Hepatocyte (in vitro differentiated cells): ENCODE data around the gene BCOR.

ENCODE experiments used
- EZH2 ChIP-seq: fragments of 200-600 bp; sonication (generic); IDR thresholded peaks from 2 replicates; pipeline ENCODE4 v1.6.1; 2016; ENCODE audit warnings: antibody characterized with exemption, mild to moderate bottlenecking, borderline replicate concordance
- EZH2phosphoT487 ChIP-seq: fragments of 200-600 bp; sonication (generic); IDR thresholded peaks from one replicate; pipeline ENCODE4 v1.6.1; 2018; ENCODE audit warnings: antibody characterized with exemption, mild to moderate bottlenecking, low read depth, moderate library complexity; ENCODE audit not compliant: unreplicated experiment, severe bottlenecking
- TF ChIP-seq, protein P1 (sequence below): fragments of 200-600 bp; sonication (generic); IDR thresholded peaks from 2 replicates; pipeline ENCODE4 v1.5.1; 2016; ENCODE audit warnings: antibody characterized with exemption, mild to moderate bottlenecking; ENCODE audit not compliant: poor library complexity

DNA sequence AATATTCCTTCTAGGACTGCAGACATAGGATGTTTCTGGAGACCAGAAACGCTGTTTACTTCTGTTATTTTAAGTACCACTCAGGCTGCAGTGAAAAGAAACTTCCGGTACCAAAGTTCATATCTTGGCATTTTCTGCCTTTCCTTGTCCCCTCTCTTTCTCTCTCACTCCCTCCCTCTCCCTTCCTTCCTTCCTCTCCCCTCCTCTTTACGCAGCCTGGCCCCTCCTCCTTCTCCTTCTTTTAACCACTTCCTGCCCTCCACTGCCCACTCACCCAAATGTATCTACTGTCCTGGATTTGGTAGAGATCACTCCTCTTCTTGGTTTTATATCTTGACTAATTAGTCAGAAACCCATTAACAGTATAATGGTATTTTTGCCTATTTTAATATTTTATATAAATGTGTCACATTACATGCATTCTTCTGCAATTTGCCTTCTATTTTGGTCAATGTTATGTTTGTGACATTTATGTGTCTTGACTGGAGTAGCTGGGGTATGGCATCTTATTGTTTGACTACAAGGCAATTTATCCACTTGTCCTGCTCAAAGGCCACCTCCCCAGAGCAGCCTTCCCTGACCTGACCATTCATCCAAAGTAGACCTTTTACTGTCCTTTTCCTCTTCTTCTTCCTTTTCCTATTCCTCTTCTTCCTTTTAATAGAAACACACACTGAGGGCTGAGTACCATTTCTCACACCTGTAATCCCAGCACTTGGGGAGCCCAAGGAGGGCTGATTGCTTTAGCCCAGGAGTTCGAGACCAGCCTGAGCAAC lies 56.9 kb downstream of the BCOR start:
- TF ChIP-seq, protein P1, sequence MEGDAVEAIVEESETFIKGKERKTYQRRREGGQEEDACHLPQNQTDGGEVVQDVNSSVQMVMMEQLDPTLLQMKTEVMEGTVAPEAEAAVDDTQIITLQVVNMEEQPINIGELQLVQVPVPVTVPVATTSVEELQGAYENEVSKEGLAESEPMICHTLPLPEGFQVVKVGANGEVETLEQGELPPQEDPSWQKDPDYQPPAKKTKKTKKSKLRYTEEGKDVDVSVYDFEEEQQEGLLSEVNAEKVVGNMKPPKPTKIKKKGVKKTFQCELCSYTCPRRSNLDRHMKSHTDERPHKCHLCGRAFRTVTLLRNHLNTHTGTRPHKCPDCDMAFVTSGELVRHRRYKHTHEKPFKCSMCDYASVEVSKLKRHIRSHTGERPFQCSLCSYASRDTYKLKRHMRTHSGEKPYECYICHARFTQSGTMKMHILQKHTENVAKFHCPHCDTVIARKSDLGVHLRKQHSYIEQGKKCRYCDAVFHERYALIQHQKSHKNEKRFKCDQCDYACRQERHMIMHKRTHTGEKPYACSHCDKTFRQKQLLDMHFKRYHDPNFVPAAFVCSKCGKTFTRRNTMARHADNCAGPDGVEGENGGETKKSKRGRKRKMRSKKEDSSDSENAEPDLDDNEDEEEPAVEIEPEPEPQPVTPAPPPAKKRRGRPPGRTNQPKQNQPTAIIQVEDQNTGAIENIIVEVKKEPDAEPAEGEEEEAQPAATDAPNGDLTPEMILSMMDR = no peak
- TF ChIP-seq EZH2 (no peak), EZH2phosphoT487 (no peak)
